Measurements from ENCODE around the gene VEGFA. TPM values are rescaled to one million over a fixed set of nuclear protein-coding genes. Genes with fewer than 3 reads are reported as not detected.

Gene VEGFA
- total and polyA plus RNA-seq, 2 donors = 18.4 to 24.1 TPM

GRCh38 chr6:43786664-43787329 is 16.8 kb downstream of the VEGFA start:
- H3K4me1 ChIP-seq (ENCODE audit: control insufficient read depth in 2 of 2, insufficient read depth in 2 of 2, low read length in 2 of 2) = no peaks in the 10 kb centered on the region
- WGBS = 91% methylated on average over 1 of the region's 1 CpG
- no peak overlapping the region for H3K27ac ChIP-seq (ENCODE audit: low read depth in 1 of 2, low read length in 1 of 2)
- peaks cover 0 to 9% of the 10 kb centered on the region in 2 donors for H3K36me3 ChIP-seq (ENCODE audit: control insufficient read depth in 2 of 2, insufficient read depth in 2 of 2, low read length in 1 of 2)
- no peaks in the 10 kb centered on the region for H3K27me3 ChIP-seq (ENCODE audit: control insufficient read depth in 2 of 2, insufficient read depth in 1 of 2, low read length in 1 of 2)
- H3K4me3 ChIP-seq (ENCODE audit: low read length in 2 of 2) = no peak overlapping the region
- no peaks in the 10 kb centered on the region for H3K9me3 ChIP-seq (ENCODE audit: control insufficient read depth in 2 of 2, insufficient read depth in 1 of 2, low read length in 1 of 2)
- DNase-seq (ENCODE audit: low read depth in 6 of 9, low spot score in 9 of 9) = no peak

DNA sequence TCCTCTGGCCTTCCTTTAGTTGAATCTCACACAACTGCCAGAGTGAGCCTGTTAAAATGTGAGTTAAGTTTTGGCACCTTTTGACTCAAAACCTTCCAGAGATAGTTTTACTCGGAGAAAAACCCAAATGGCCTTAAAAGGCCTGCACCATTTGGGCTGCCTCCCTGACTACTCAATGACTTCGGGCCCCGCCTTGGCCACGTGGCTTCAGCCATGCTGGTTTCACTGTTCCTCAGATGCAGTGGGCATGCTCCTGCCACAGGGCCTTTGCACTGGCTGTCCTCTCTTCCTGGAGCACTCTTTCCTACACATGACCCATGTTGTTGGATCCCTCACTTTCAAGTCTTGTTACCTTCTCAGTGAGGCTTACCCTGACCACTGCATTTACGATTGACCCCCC is 18.3 kb downstream of the VEGFA start:
- H3K36me3 ChIP-seq (ENCODE audit: control insufficient read depth in 2 of 2, insufficient read depth in 2 of 2, low read length in 1 of 2) = peaks cover 0 to 9% of the 10 kb centered on the region in 2 donors
- no peak for DNase-seq (ENCODE audit: low read depth in 6 of 9, low spot score in 9 of 9)
- no peak overlapping the region for H3K27ac ChIP-seq (ENCODE audit: low read depth in 1 of 2, low read length in 1 of 2)
- no peaks in the 10 kb centered on the region for H3K9me3 ChIP-seq (ENCODE audit: control insufficient read depth in 2 of 2, insufficient read depth in 1 of 2, low read length in 1 of 2)
- 97% methylated on average over 5 of the region's 5 CpGs for WGBS
- H3K4me1 ChIP-seq (ENCODE audit: control insufficient read depth in 2 of 2, insufficient read depth in 2 of 2, low read length in 2 of 2) = no peaks in the 10 kb centered on the region
- no peak overlapping the region for H3K4me3 ChIP-seq (ENCODE audit: low read length in 2 of 2)
- H3K27me3 ChIP-seq (ENCODE audit: control insufficient read depth in 2 of 2, insufficient read depth in 1 of 2, low read length in 1 of 2) = no peaks in the 10 kb centered on the region

DNA sequence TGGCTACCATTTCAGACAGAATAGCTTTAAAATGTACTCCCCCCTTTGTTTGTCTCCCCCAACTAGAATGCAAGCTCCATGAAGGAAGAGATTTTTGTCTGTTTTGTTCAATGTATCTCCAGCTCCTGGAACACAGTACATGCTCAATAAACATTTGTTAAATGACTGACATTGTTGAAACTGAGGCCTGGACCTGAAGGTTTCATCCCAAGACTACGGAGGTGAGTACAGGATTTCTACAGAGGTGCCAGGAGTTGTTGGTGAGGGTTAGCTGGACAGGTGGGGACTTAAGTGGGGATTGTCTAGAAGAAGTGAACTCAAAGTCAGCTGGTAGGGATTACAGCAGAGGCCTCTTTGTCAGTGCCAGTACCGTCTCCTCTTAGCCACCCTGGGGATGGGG is 19.4 kb downstream of the VEGFA start:
- WGBS = 99% methylated on average over 2 of the region's 2 CpGs
- no peaks in the 10 kb centered on the region for H3K4me1 ChIP-seq (ENCODE audit: control insufficient read depth in 2 of 2, insufficient read depth in 2 of 2, low read length in 2 of 2)

GRCh38 chr6:43790031-43790430 is 20.0 kb downstream of the VEGFA start:
- H3K4me3 ChIP-seq (ENCODE audit: low read length in 2 of 2) = no peak overlapping the region
- no peak for DNase-seq (ENCODE audit: low read depth in 6 of 9, low spot score in 9 of 9)

More for the DNA sequence above, 19.4 kb downstream of the VEGFA start:
- H3K9me3 ChIP-seq (ENCODE audit: control insufficient read depth in 2 of 2, insufficient read depth in 1 of 2, low read length in 1 of 2) = no peaks in the 10 kb centered on the region
- no peak for DNase-seq (ENCODE audit: low read depth in 6 of 9, low spot score in 9 of 9)
- H3K27me3 ChIP-seq (ENCODE audit: control insufficient read depth in 2 of 2, insufficient read depth in 1 of 2, low read length in 1 of 2) = no peaks in the 10 kb centered on the region
- no peak overlapping the region for H3K27ac ChIP-seq (ENCODE audit: low read depth in 1 of 2, low read length in 1 of 2)
- H3K4me3 ChIP-seq (ENCODE audit: low read length in 2 of 2) = no peak overlapping the region
- peaks cover 0 to 3% of the 10 kb centered on the region in 2 donors for H3K36me3 ChIP-seq (ENCODE audit: control insufficient read depth in 2 of 2, insufficient read depth in 2 of 2, low read length in 1 of 2)

DNA sequence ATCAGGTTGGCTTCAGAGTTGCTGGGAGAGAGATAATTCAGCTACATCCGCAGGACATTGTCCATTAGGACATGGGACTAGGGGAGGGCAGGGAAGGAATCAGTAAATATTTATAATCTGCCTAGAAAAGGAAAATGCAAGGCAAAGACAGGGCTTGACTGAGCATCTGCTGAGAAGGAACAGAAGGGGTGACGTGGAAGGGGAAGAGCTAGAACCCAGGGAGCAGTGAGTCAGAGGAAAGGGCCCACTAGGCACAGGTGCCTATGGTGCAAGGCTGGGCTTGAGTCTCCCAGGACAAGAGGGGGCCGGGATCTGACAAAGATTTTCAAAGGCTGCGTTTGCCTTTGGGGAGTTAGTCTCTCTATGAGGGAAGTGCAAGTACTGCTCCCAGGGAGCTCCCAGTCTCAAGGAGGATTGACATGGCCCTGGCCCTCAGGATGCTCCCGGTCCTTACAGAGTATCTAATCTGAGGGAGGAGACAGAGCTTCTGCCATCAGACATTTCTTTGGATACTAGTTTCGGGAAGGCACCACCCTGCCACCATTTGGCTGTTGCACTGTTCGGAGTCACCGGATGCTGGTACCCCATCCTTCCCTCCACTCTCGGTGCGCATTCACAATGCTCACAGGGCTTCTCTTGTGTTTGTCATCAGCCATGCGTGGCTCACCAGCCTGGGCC is 21.9 kb downstream of the VEGFA start:
- DNase-seq (ENCODE audit: low read depth in 6 of 9, low spot score in 9 of 9) = no peak
- Histone ChIP-seq H3K9me3 (ENCODE audit: control insufficient read depth in 2 of 2, insufficient read depth in 1 of 2, low read length in 1 of 2) (no peaks in the 10 kb centered on the region), H3K27me3 (ENCODE audit: control insufficient read depth in 2 of 2, insufficient read depth in 1 of 2, low read length in 1 of 2) (no peaks in the 10 kb centered on the region), H3K4me3 (ENCODE audit: low read length in 2 of 2) (no peak overlapping the region), H3K27ac (ENCODE audit: low read depth in 1 of 2, low read length in 1 of 2) (no peak overlapping the region), H3K36me3 (ENCODE audit: control insufficient read depth in 2 of 2, insufficient read depth in 2 of 2, low read length in 1 of 2) (no peaks in the 10 kb centered on the region), H3K4me1 (ENCODE audit: control insufficient read depth in 2 of 2, insufficient read depth in 2 of 2, low read length in 2 of 2) (no peaks in the 10 kb centered on the region)
- 79% methylated on average over 11 of the region's 11 CpGs for WGBS

More at GRCh38 chr6:43790031-43790430, 20.0 kb downstream of the VEGFA start:
- Histone ChIP-seq H3K9me3 (ENCODE audit: control insufficient read depth in 2 of 2, insufficient read depth in 1 of 2, low read length in 1 of 2) (no peaks in the 10 kb centered on the region), H3K27me3 (ENCODE audit: control insufficient read depth in 2 of 2, insufficient read depth in 1 of 2, low read length in 1 of 2) (no peaks in the 10 kb centered on the region), H3K36me3 (ENCODE audit: control insufficient read depth in 2 of 2, insufficient read depth in 2 of 2, low read length in 1 of 2) (peaks cover 0 to under 1% of the 10 kb centered on the region in 2 donors), H3K4me1 (ENCODE audit: control insufficient read depth in 2 of 2, insufficient read depth in 2 of 2, low read length in 2 of 2) (no peaks in the 10 kb centered on the region), H3K27ac (ENCODE audit: low read depth in 1 of 2, low read length in 1 of 2) (no peak overlapping the region)
- 92% methylated on average over 5 of the region's 5 CpGs for WGBS

- no peak overlapping the region for H3K27ac ChIP-seq (ENCODE audit: low read depth in 1 of 2, low read length in 1 of 2)
- no peaks in the 10 kb centered on the region for H3K36me3 ChIP-seq (ENCODE audit: control insufficient read depth in 2 of 2, insufficient read depth in 2 of 2, low read length in 1 of 2)
- peaks cover 0 to under 1% of the 10 kb centered on the region in 2 donors for H3K4me1 ChIP-seq (ENCODE audit: control insufficient read depth in 2 of 2, insufficient read depth in 2 of 2, low read length in 2 of 2)
- no peak overlapping the region for H3K4me3 ChIP-seq (ENCODE audit: low read length in 2 of 2)
- no peak for DNase-seq (ENCODE audit: low read depth in 6 of 9, low spot score in 9 of 9)
- no peaks in the 10 kb centered on the region for H3K9me3 ChIP-seq (ENCODE audit: control insufficient read depth in 2 of 2, insufficient read depth in 1 of 2, low read length in 1 of 2)
- no peaks in the 10 kb centered on the region for H3K27me3 ChIP-seq (ENCODE audit: control insufficient read depth in 2 of 2, insufficient read depth in 1 of 2, low read length in 1 of 2)
- WGBS = 96% methylated on average over 5 of the region's 5 CpGs
Measured at GRCh38 chr6:43793154-43793874, 23.3 kb downstream of the VEGFA start.

- Histone ChIP-seq H3K9me3 (ENCODE audit: control insufficient read depth in 2 of 2, insufficient read depth in 1 of 2, low read length in 1 of 2) (no peaks in the 10 kb centered on the region), H3K4me1 (ENCODE audit: control insufficient read depth in 2 of 2, insufficient read depth in 2 of 2, low read length in 2 of 2) (peaks cover 0 to 6% of the 10 kb centered on the region in 2 donors), H3K36me3 (ENCODE audit: control insufficient read depth in 2 of 2, insufficient read depth in 2 of 2, low read length in 1 of 2) (no peaks in the 10 kb centered on the region), H3K27ac (ENCODE audit: low read depth in 1 of 2, low read length in 1 of 2) (no peak overlapping the region), H3K27me3 (ENCODE audit: control insufficient read depth in 2 of 2, insufficient read depth in 1 of 2, low read length in 1 of 2) (no peaks in the 10 kb centered on the region), H3K4me3 (ENCODE audit: low read length in 2 of 2) (no peak overlapping the region)
- no peak for DNase-seq (ENCODE audit: low read depth in 6 of 9, low spot score in 9 of 9)
- WGBS = 96% methylated on average over 9 of the region's 9 CpGs
Measured at GRCh38 chr6:43793875-43794242, 23.8 kb downstream of the VEGFA start.

- Histone ChIP-seq H3K4me1 (ENCODE audit: control insufficient read depth in 2 of 2, insufficient read depth in 2 of 2, low read length in 2 of 2) (peaks cover 7 to 22% of the 10 kb centered on the region in 2 donors), H3K36me3 (ENCODE audit: control insufficient read depth in 2 of 2, insufficient read depth in 2 of 2, low read length in 1 of 2) (no peaks in the 10 kb centered on the region), H3K9me3 (ENCODE audit: control insufficient read depth in 2 of 2, insufficient read depth in 1 of 2, low read length in 1 of 2) (no peaks in the 10 kb centered on the region), H3K27ac (ENCODE audit: low read depth in 1 of 2, low read length in 1 of 2) (no peak overlapping the region), H3K27me3 (ENCODE audit: control insufficient read depth in 2 of 2, insufficient read depth in 1 of 2, low read length in 1 of 2) (no peaks in the 10 kb centered on the region), H3K4me3 (ENCODE audit: low read length in 2 of 2) (no peak overlapping the region)
- DNase-seq (ENCODE audit: low read depth in 6 of 9, low spot score in 9 of 9) = no peak
- WGBS = 96% methylated on average over 8 of the region's 8 CpGs
Measured at GRCh38 chr6:43795421-43795820, 25.4 kb downstream of the VEGFA start.

- H3K4me3 ChIP-seq (ENCODE audit: low read length in 2 of 2) = no peak overlapping the region
- H3K4me1 ChIP-seq (ENCODE audit: control insufficient read depth in 2 of 2, insufficient read depth in 2 of 2, low read length in 2 of 2) = peaks cover 7 to 22% of the 10 kb centered on the region in 2 donors
- H3K36me3 ChIP-seq (ENCODE audit: control insufficient read depth in 2 of 2, insufficient read depth in 2 of 2, low read length in 1 of 2) = no peaks in the 10 kb centered on the region
- WGBS = 96% methylated on average over 5 of the region's 5 CpGs
- no peaks in the 10 kb centered on the region for H3K27me3 ChIP-seq (ENCODE audit: control insufficient read depth in 2 of 2, insufficient read depth in 1 of 2, low read length in 1 of 2)
- DNase-seq (ENCODE audit: low read depth in 6 of 9, low spot score in 9 of 9) = no peak
- H3K9me3 ChIP-seq (ENCODE audit: control insufficient read depth in 2 of 2, insufficient read depth in 1 of 2, low read length in 1 of 2) = no peaks in the 10 kb centered on the region
- no peak overlapping the region for H3K27ac ChIP-seq (ENCODE audit: low read depth in 1 of 2, low read length in 1 of 2)
Measured at GRCh38 chr6:43796168-43796567, 26.2 kb downstream of the VEGFA start.
